ENCODE measurements around the gene SYT9.
A peak's percentile ranks its signal among the peaks of the same experiment; 100 is the strongest.
"Not testable (repeated sequence)": the region's sequence is repeated elsewhere in the genome, so short reads cannot be mapped to it uniquely, and the experiment has no call there.

Gene SYT9

DNA sequence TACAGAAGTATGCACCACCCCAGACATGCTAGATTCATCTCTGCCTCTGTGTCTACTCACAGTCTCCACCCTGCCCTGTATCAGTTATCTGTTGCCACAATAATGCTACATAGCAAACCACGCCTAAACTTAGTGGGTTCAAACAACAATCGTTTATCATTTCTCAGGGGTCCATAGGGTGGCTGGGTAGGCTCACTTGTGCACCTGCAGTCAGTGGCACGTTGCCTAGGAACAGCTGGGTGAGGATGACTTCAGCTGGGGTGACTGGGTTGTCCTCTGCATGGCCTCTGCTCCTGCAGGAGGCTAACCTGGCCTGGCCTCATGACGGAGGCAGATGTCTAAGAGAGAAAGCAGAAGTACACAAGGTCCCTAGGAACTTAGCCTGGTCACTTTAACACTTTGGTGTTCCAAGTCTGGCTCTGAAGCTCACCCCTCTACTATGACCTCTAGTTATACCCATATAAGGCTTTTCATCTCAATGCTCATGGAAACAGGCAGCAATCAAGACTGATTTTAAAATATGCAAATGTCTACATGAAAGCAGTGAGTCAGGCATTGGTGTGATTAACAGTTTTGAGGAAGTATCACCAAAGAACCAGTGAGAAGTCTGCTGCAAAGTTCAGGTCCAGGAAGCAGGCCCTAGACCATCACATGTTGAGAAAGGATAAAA is 244.3 kb downstream of the SYT9 start:
- DNase-seq (ENCODE audit: insufficient read length, low spot score) (peak; percentile 33), FAIRE-seq (peak; percentile 91)

DNA sequence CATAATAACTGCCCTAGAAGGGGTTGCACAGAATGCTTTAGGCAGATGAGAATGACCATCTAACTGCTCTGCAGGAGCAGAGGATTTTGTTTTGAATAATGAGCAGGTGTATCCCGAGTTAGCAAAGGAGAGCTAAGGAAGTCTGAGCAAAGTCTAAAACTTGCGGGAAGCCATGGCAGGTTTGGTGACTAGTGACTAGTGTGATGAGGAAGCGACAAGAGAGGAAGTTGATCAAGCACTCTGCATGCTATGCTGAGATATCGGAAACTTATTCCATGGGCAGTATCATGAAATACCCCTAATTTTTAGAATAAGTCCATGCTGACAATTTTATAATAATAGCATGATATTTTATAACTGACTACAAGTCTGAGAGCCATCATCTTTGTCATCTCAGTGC is 246.5 kb downstream of the SYT9 start:
- no peak for FAIRE-seq
- no peak for DNase-seq (ENCODE audit: insufficient read length, low spot score)

DNA sequence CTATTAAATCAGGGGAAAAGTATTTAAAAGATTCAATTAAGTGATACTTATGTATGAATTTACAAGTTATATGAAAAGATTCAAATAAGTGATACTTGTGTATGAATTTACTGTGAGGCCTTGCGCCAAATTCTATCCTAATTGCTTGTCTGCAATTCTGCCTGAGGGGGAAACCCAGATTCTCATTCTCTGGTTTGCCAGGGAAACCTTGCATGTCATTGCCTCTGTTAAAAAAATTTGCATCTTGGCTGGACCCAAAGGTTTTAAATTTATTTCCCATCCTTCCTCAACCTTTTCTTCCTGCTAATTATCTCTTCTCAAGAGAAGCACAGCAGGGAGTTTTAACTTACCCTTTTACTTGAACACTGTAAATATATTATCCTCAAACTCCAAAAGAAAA is 247.4 kb downstream of the SYT9 start:
- no peak for FAIRE-seq
- no peak for DNase-seq (ENCODE audit: insufficient read length, low spot score)

GRCh38 chr11:7500251-7500650 is 248.5 kb downstream of the SYT9 start:
- FAIRE-seq = no peak
- no peak for DNase-seq (ENCODE audit: insufficient read length, low spot score)

DNA sequence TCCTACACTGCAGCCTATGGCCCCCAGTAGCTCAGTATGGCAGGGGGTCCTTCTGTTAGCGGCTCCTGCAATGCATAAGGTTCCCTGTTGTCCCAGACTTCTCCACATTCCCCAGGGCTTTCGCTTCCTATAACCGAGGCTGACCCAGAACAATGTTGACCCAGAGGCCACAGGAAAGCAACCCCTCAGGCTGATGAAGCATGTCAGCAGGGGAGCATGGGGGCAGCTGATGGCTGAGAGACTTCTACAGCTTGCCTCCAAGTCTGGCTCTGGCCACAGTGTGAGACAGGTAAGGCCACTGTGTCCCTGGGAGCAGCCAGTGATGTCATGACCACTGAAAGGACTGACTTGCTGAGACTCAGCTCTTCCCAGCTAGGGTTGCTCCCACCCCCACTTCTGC is 249.5 kb downstream of the SYT9 start:
- FAIRE-seq = peak; percentile 14
- no peak for DNase-seq (ENCODE audit: insufficient read length, low spot score)

DNA sequence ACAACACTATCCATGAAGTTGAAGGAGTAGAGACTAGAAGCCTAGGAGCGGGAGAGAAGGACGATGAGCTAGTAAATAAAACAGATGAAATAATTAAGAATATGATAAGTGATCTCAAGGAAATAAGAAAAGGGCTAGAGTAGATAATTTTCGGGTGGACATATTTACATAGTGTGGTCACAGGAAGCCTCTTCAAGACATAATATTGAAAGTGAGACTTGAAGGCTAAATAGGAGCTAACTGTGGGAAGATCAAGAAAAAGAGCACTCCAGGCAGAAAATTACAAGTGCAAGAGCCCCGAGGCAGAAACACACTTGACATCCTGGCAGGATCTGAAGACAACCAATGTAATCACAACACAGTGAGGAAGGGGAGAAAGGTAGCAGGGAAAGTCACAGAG is 250.2 kb downstream of the SYT9 start:
- FAIRE-seq (peak; percentile 58), DNase-seq (ENCODE audit: insufficient read length, low spot score) (no peak)

- FAIRE-seq (no peak), DNase-seq (ENCODE audit: insufficient read length, low spot score) (no peak)
Observed at GRCh38 chr11:7506243-7506642, 254.5 kb downstream of the SYT9 start.

GRCh38 chr11:7508087-7508486 is 256.4 kb downstream of the SYT9 start:
- no peak for FAIRE-seq

GRCh38 chr11:7509966-7510365 is 258.3 kb downstream of the SYT9 start:
- FAIRE-seq (no peak), DNase-seq (ENCODE audit: insufficient read length, low spot score) (no peak)

More at GRCh38 chr11:7508087-7508486, 256.4 kb downstream of the SYT9 start:
- no peak for DNase-seq (ENCODE audit: insufficient read length, low spot score)

GRCh38 chr11:7511401-7511800 is 259.7 kb downstream of the SYT9 start:
- no peak for DNase-seq (ENCODE audit: insufficient read length, low spot score)

DNA sequence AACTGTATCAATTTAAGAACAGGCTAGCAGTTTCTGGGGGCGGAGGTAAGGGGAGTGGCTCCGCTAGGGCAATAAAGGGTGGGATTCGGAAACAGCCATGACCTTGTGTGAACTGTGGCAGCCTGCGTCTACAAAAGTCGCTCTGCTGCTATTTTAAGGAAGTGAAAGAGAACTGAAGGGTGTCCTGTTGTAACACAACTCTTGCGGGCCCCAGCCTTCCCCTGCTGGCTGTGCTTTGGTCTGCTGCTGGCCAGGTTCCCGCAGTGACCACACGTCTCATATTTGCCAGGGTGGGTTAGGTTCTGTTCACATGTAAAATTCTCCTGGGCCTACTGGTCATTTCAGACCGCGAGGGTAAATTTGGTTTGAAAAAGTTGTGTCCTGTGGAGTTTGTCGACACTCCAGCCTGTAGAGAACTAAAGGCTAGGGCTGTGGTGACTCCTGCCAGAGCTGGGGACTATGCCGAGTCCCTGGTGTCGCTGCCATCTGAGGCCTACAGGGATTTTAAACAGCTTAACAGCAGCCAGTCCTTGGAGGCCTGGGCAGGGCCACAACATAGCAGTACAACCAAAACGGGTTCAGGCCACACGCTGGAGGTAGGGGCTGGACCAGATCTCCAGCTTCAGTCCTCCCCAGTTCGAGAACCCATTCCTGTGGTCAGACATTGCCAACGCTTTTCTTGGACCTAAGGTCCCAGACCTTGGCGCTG is 261.0 kb downstream of the SYT9 start:
- FAIRE-seq (peak; percentile 97), DNase-seq (ENCODE audit: insufficient read length, low spot score) (peak; percentile 68)

More at GRCh38 chr11:7511401-7511800, 259.7 kb downstream of the SYT9 start:
- peak; percentile 86 for FAIRE-seq

DNA sequence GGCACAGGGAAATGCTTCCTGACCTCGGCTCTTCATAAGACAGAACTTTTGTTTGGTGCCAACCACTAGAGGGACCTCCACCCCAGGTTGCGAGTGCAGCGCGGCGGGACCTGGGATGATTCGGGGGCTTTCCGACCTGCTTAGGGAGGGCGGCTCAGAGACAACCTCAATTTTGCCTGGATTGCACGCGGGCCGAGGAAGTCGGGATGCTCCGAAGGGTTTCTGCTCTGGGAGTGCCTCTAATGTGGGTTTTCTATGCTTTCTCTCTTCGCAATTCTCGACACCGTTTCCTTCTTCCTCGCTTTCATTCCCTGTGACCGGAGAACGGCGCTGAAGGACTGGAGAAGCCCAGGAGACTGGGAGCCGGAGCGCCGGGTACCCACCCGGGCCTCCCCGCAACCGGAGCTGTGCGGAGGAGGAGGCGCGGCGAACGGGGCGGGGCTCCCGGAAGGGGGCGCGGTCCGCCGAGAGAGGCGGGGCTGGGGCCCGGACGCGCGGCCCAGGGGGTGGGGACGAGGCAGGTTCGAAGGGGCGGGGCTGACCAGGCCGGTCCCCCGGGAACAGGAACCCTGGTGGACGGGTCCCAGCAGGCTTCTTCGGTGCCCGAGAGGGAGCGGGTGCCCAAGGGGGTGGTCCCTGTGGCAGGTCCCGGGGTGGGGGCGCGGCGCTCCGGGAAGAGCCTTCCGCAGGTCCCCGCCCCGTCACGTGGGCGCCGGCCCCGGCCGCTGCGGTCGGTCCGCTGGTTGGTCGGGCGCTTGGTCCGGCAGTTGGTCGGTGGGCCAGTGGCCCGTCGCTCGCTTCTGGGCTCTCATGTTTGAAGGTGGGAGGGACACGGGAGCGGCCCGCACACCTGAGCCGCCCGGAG is 261.8 kb downstream of the SYT9 start, which contains the start of gene PPFIBP2:
Gene PPFIBP2, plus strand, starts transcription at position 766 of the 865 bp plus-strand sequence. CDS start 35,477 bp downstream, outside the sequence.
- FAIRE-seq = peak; percentile 77
- DNase-seq (ENCODE audit: insufficient read length, low spot score) = peak; percentile 66

DNA sequence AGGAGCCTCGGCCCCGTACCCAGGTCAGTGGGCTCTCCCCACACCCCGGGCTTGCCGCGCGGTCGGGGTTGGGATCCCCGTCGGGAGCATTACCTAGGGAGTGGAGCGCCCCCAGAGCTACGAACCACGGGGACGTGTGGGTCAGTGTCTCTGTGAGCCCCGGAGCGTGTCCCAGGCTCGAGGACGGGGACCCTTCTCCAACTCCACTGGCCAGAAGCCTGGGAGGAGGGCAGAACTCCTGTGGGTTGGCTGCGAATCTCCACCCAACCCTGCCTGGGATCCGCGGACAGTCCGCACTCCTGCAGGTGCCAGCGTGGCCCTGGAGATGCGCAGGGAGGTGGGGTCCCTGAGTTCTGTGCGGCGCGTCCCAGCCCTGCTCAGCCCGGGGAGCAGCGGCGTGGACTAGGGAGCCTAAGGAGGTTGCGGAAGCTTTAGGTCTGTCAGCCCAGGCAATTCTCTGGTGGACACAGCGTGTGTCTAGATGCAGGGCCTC is 262.4 kb downstream of the SYT9 start:
- FAIRE-seq (peak; percentile 84), DNase-seq (ENCODE audit: insufficient read length, low spot score) (no peak)

DNA sequence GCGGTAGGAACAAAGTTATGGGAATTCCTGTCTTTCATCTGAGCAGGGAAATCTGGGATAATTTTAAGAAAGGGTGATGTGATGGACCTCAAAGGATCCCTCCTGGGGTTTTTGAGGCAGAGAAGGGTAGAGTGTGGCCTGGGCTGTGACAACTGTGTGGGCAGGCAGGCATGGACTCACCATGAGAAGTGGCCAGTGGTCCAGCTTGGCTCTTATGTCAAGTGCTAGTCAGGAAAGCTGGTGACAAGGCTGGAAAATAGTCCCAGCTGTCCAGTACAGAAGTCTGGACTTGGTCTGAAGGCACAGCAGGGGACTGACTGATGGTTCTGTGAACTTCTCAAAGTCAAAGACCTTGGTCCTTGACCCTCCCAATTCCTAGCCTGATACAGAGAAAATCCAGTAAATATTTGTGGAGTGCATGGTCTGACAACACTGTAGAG is 263.8 kb downstream of the SYT9 start:
- DNase-seq (ENCODE audit: insufficient read length, low spot score) (no peak), FAIRE-seq (peak; percentile 26)

DNA sequence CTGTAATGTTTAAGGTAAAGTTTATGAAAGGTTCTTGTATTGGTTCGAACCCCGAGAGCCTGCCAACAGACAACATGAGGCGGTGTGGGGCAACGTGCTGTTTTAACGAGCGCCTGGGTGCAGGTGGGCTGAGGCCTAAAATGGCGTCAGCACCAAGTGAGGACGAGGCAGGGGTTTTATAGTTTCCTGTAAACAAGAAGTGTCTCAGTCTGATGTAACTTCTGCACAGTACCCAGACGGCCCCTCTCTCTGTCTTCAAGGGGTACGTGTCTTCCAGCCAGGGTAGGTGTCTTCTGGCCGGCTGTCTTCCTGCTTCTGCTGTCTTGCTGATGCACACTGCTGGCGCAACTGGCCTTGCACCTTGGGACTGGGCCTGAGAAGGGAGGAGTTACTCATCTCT is 264.8 kb downstream of the SYT9 start:
- DNase-seq (ENCODE audit: insufficient read length, low spot score) (no peak), FAIRE-seq (no peak)

DNA sequence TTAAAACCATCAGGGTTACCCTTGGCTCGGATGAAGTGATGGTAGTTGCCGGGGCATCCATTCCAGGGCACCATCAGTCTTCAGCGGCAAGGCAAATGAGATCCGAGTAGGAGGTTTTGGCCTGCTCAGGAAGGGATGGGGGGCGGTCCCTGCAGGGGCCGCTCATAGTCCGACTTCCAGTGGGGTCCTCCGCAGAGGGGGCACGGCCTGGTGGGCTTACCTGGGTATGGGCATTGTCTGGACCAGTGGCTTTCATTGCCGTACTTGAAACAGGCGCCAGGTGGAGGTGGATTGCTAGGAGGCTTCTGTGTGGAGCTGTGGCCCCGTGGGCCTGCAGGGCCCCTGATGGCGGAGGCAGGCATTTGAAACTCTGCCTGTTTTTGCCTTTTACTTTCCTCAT is 266.0 kb downstream of the SYT9 start:
- DNase-seq (ENCODE audit: insufficient read length, low spot score); FAIRE-seq: not testable (repeated sequence)
